H1 (cell line): ENCODE data around the gene RALY. TPM values are rescaled to one million over a fixed set of nuclear protein-coding genes. Genes with fewer than 3 reads are reported as not detected.

Source experiments
- ATF3 ChIP-seq: IDR thresholded peaks from 2 replicates; pipeline ENCODE4 v1.6.1; 2011; ENCODE audit warnings: low read depth, mild to moderate bottlenecking, low read length; ENCODE audit not compliant: insufficient read depth
- BACH1 ChIP-seq: IDR thresholded peaks from 2 replicates; pipeline ENCODE4 v1.6.1; 2012; ENCODE audit warnings: low read length, improper control_type of control experiment
- CHD1 ChIP-seq: IDR thresholded peaks from 2 replicates; pipeline ENCODE4 v1.6.1; 2012; ENCODE audit warnings: low read depth, low read length, improper control_type of control experiment
- CHD2 ChIP-seq: IDR thresholded peaks from 2 replicates; pipeline ENCODE4 v1.6.1; 2012; ENCODE audit warnings: low read length, improper control_type of control experiment
- CTBP2 ChIP-seq: IDR thresholded peaks from 2 replicates; pipeline ENCODE4 v1.7.0; 2011; ENCODE audit warnings: borderline replicate concordance, mild to moderate bottlenecking, moderate library complexity, mixed read lengths, low read length; ENCODE audit not compliant: insufficient read depth, insufficient read length
- MAFK ChIP-seq: IDR thresholded peaks from 2 replicates; pipeline ENCODE4 v1.6.1; 2012; ENCODE audit warnings: low read depth, mild to moderate bottlenecking, improper control_type of control experiment, low read length
- MAX ChIP-seq: IDR thresholded peaks from 2 replicates; pipeline ENCODE4 v1.6.1; 2012; ENCODE audit warnings: inconsistent platforms
- TCF12 ChIP-seq: IDR thresholded peaks from 2 replicates; pipeline ENCODE4 v1.6.1; 2011; ENCODE audit warnings: low read depth, mild to moderate bottlenecking, low read length
- polyA plus RNA-seq, 7 experiments: library from polyadenylated mRNA; depleted of rRNA in 3 of 7; stranded (reverse) in 5 of 7; unstranded in 2 of 7; fragments of >200 nt in 5 of 7; fragments of 200-250 nt in 2 of 7; gene quantifications; 1 replicate in 5 of 7; 2 replicates in 1 of 7; 4 replicates in 1 of 7; pipeline versions ENCODE4 v1.2.1 to v1.2.3, GENCODE V29; 2011 to 2013; ENCODE audit warnings: missing spikeins in 2 of 7, mixed read lengths in 2 of 7
- total RNA-seq: library from RNA; stranded (reverse); fragmentation: NEBNext Ultra II Directional; extraction: Animal tissue kit (Norgen Biotek cat#: 25700); gene quantifications from 2 replicates; pipeline ENCODE4 v1.2.1, GENCODE V29; 2021

The RALY gene
- total and polyA plus RNA-seq, 2 of the 8 experiments (the other 6 are each of a cell fraction or from before 2014, with no cell fraction given) = 133 to 148 TPM

GRCh38 chr20:33944914-33945313 is 48.8 kb upstream of the RALY start (continued):
- TF ChIP-seq CHD2 (no peak), BACH1 (no peak), MAX (no peak), TCF12 (no peak), MAFK (no peak), ATF3 (no peak), CTBP2 (no peak), CHD1 (no peak)
